HepG2 (cell line): ENCODE data around the gene BICDL1. TPM values are rescaled to one million over a fixed set of nuclear protein-coding genes. Genes with fewer than 3 reads are reported as not detected.

ENCODE experiments used
- ATAC-seq: fragments of 200-7000 bp; cut with Tn5 transposase; 3 replicates; pipeline ENCODE4 v1.9.1; 2020; ENCODE audit warnings: mild to moderate bottlenecking, moderate library complexity
- BruUV-seq: library from RNA; stranded (reverse); fragments of 400-500 nt; replicated peaks from 2 replicates; lab custom pipeline; 2021; lab: Mats Ljungman, UMichigan
- CTCF ChIA-PET: fragments of 300-600 bp; formaldehyde crosslinking; extraction: SDS; loops from one replicate; lab custom pipeline; 2021; ENCODE audit warnings: low total read pairs, inconsistent platforms, low intra/inter-chr PET ratio; lab: Yijun Ruan, JAX
- POLR2A ChIA-PET: fragments of 350-600 bp; sonication (Branson Sonifier 250); formaldehyde crosslinking; loops from one replicate; lab custom pipeline; 2020; ENCODE audit warnings: antibody characterized with exemption, inconsistent platforms; lab: Yijun Ruan, JAX
- DNase-seq: peaks from one replicate; pipeline ENCODE4 v3.0.0-alpha.2; 2015; ENCODE audit warnings: low spot score
- FAIRE-seq: peaks from 3 replicates; lab custom pipeline; 2011; peaks lifted over from hg19 to GRCh38; lab: Jason Lieb, UNC
- H2AFZ ChIP-seq: one replicate; pipeline ENCODE4 v1.6.1; 2011; ENCODE audit warnings: low read length, inconsistent platforms
- H3K27ac ChIP-seq: fragments of 300-600 bp; 3 replicates; pipeline ENCODE4 v1.8.0; 2011; ENCODE audit warnings: mixed run types, mild to moderate bottlenecking, mixed read lengths, low read length, inconsistent platforms; ENCODE audit not compliant: insufficient read depth; ENCODE audit errors: extremely low read length
- H3K27me3 ChIP-seq, 2 experiments: fragments of 200-600 bp in 1 of 2; 2 replicates in 1 of 2; 3 replicates in 1 of 2; pipeline versions ENCODE4 v1.6.0 to v1.8.0; 2011; ENCODE audit warnings: low read length in 2 of 2, mild to moderate bottlenecking in 2 of 2, moderate library complexity in 2 of 2, inconsistent platforms in 1 of 2; ENCODE audit not compliant: insufficient read depth in 2 of 2, control insufficient read depth in 1 of 2
- H3K36me3 ChIP-seq, 2 experiments: fragments of 200-600 bp in 1 of 2; replicated peaks in 1 of 2; 2 replicates in 1 of 2; 3 replicates in 1 of 2; pipeline versions ENCODE4 v1.5.1 to v1.8.0; 2011; ENCODE audit warnings: low read length in 2 of 2, inconsistent platforms in 1 of 2; ENCODE audit not compliant: insufficient read depth in 2 of 2, control insufficient read depth in 1 of 2
- H3K4me1 ChIP-seq: 2 replicates; pipeline ENCODE4 v1.5.1; 2012; ENCODE audit warnings: low read length, inconsistent platforms; ENCODE audit not compliant: insufficient read depth
- H3K4me2 ChIP-seq: 2 replicates; pipeline ENCODE4 v1.6.0; 2011; ENCODE audit warnings: low read depth, low read length, inconsistent platforms
- H3K4me3 ChIP-seq, 3 experiments: fragments of 200-600 bp in 1 of 3; sonication (generic), shearing (Covaris generic) in 1 of 3; replicated peaks in 1 of 3; 2 replicates each; pipeline ENCODE4 v1.5.1; 2011 to 2016; ENCODE audit warnings: low read length in 3 of 3, inconsistent platforms in 2 of 3, low read depth in 2 of 3, mild to moderate bottlenecking in 2 of 3, control low read depth in 1 of 3, mixed read lengths in 1 of 3; ENCODE audit not compliant: insufficient read depth in 1 of 3
- H3K79me2 ChIP-seq: one replicate; pipeline ENCODE4 v1.6.1; 2011; ENCODE audit warnings: low read length, inconsistent platforms; ENCODE audit not compliant: insufficient read depth
- H3K9ac ChIP-seq: 2 replicates; pipeline ENCODE4 v1.6.0; 2011; ENCODE audit warnings: mild to moderate bottlenecking, low read depth, low read length, inconsistent platforms; ENCODE audit not compliant: insufficient read depth
- H3K9me3 ChIP-seq: 2 replicates; pipeline ENCODE4 v1.5.1; 2012; ENCODE audit warnings: mild to moderate bottlenecking, low read length
- H4K20me1 ChIP-seq: 2 replicates; pipeline ENCODE4 v1.6.0; 2011; ENCODE audit warnings: inconsistent platforms, mild to moderate bottlenecking, low read length, moderate library complexity; ENCODE audit not compliant: insufficient read depth
- AGO1 ChIP-seq: fragments of 200-400 bp; formaldehyde crosslinking; IDR thresholded peaks from 2 replicates; pipeline ENCODE4 v1.6.1; 2017; ENCODE audit warnings: mild to moderate bottlenecking, low read depth, low read length, moderate library complexity; ENCODE audit not compliant: poor library complexity, severe bottlenecking
- MED13 ChIP-seq: sonication (generic); formaldehyde crosslinking; IDR thresholded peaks from 2 replicates; pipeline ENCODE4 v1.5.0; 2020; ENCODE audit warnings: missing genetic modification reagents
- RBFOX2 ChIP-seq: fragments of 200-400 bp; formaldehyde crosslinking; IDR thresholded peaks from 2 replicates; pipeline ENCODE4 v1.6.1; 2017; ENCODE audit warnings: low read depth, mild to moderate bottlenecking, low read length
- ZNF660 ChIP-seq: sonication (generic); formaldehyde crosslinking; IDR thresholded peaks from 2 replicates; pipeline ENCODE4 v1.5.1; 2020; ENCODE audit warnings: mild to moderate bottlenecking, low read depth, missing genetic modification reagents, borderline replicate concordance
- ZNF768 ChIP-seq: sonication (generic); formaldehyde crosslinking; IDR thresholded peaks from 2 replicates; pipeline ENCODE4 v1.4.0; 2020; ENCODE audit warnings: missing genetic modification reagents
- WGBS: methylation state at CpG from one replicate; pipeline ENCODE4 v1.1.6; 2017; ENCODE audit warnings: low lambda C conversion rate; 5-methylcytosine and 5-hydroxymethylcytosine counted together
- in situ Hi-C: cut with HindIII; loops from 2 replicates; pipeline ENCODE4 v1.10.0; 2017; ENCODE audit warnings: low pct_unique_long_range_greater_than_20kb; ENCODE audit not compliant: extremely low pct_ligation_motif_present
- intact Hi-C: fragments of 100-400 bp; cut with micrococcal nuclease; formaldehyde crosslinking; loops from one replicate; pipeline ENCODE4 v1.10.0; 2022; ENCODE audit not compliant: unreplicated experiment
- polyA plus RNA-seq, 8 experiments: library from polyadenylated mRNA; depleted of rRNA in 3 of 8; stranded (reverse) in 7 of 8; unstranded in 1 of 8; fragments of >200 nt; fragmentation: Illumina TruSeq in 4 of 8; extraction: Trizol in 4 of 8; gene quantifications; 2 replicates each; pipeline versions ENCODE4 v1.2.1 to v1.2.3, GENCODE V29; 2011 to 2016; ENCODE audit warnings: low read depth in 4 of 8, missing spikeins in 1 of 8, mixed read lengths in 1 of 8; ENCODE audit not compliant: insufficient read depth in 1 of 8
- total RNA-seq, 5 experiments: library from RNA; depleted of rRNA; stranded (reverse); fragments of >200 nt; fragmentation: Illumina TruSeq; extraction: Trizol; gene quantifications; 2 replicates each; pipeline ENCODE4 v1.2.3, GENCODE V29; 2016; ENCODE audit warnings: low read depth in 1 of 5
- TF ChIP-seq, protein P1 (sequence below): sonication (generic); formaldehyde crosslinking; IDR thresholded peaks from 2 replicates; pipeline ENCODE4 v1.9.0; 2022; ENCODE audit warnings: missing genetic modification reagents, mild to moderate bottlenecking, borderline replicate concordance
- TF ChIP-seq, protein P2 (sequence below): sonication (generic); formaldehyde crosslinking; IDR thresholded peaks from 2 replicates; pipeline ENCODE4 v1.5.1; 2020; ENCODE audit warnings: mild to moderate bottlenecking, missing genetic modification reagents, moderate library complexity
- TF ChIP-seq, protein P3 (sequence below): sonication (generic); formaldehyde crosslinking; IDR thresholded peaks from 2 replicates; pipeline ENCODE4 v1.8.1; 2023; ENCODE audit warnings: mild to moderate bottlenecking, missing genetic modification reagents, borderline replicate concordance

The BICDL1 gene
- total and polyA plus RNA-seq, 2 of the 13 experiments (the other 11 are each of a cell fraction or from before 2014, with no cell fraction given): 3.6 to 9.7 TPM

- TF ChIP-seq, protein P1, sequence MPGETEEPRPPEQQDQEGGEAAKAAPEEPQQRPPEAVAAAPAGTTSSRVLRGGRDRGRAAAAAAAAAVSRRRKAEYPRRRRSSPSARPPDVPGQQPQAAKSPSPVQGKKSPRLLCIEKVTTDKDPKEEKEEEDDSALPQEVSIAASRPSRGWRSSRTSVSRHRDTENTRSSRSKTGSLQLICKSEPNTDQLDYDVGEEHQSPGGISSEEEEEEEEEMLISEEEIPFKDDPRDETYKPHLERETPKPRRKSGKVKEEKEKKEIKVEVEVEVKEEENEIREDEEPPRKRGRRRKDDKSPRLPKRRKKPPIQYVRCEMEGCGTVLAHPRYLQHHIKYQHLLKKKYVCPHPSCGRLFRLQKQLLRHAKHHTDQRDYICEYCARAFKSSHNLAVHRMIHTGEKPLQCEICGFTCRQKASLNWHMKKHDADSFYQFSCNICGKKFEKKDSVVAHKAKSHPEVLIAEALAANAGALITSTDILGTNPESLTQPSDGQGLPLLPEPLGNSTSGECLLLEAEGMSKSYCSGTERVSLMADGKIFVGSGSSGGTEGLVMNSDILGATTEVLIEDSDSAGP: no peak
- TF ChIP-seq RBFOX2 (0 out of 2 replicates have a peak, but pooled peaks have one; percentile 4), MED13 (CRISPR knock-in tag) (no peak)
- TF ChIP-seq, all 625 proteins: peak for 1
- intact Hi-C loops (no loop called here), in situ Hi-C loops (no loop called here)
- no peak overlapping the region for H3K4me2 ChIP-seq
- no peak overlapping the region for H3K27ac ChIP-seq
- H3K4me3 ChIP-seq: no peak overlapping the region
- DNase-seq: no peak
- no peak overlapping the region for H2AFZ ChIP-seq
- POLR2A ChIA-PET: no interaction called here
- no peak overlapping the region for H3K9ac ChIP-seq
- no peak for ATAC-seq
- CTCF ChIA-PET: no interaction called here
- H3K9me3 ChIP-seq: no peaks in the 10 kb centered on the region
- H3K27me3 ChIP-seq: no peaks in the 10 kb centered on the region
- H3K79me2 ChIP-seq: peaks cover 25% of the 10 kb centered on the region
- no TSS peak for BruUV-seq
- peaks cover 25 to 60% of the 10 kb centered on the region in 2 experiments; a peak in 4 of 5 replicates for H3K36me3 ChIP-seq
- no peaks in the 10 kb centered on the region for H3K4me1 ChIP-seq
- H4K20me1 ChIP-seq: peaks cover 12% of the 10 kb centered on the region; the same call in 1 of the 2 replicates
- WGBS: 94% methylated on average over 16 of the region's 30 CpGs
- no peak for FAIRE-seq
Observed at GRCh38 chr12:120102189-120103043, 113.4 kb downstream of the BICDL1 start.

GRCh38 chr12:120103044-120103338 is 114.0 kb downstream of the BICDL1 start:
- Histone ChIP-seq H3K27ac (no peak overlapping the region), H3K27me3 (no peaks in the 10 kb centered on the region), H3K9me3 (no peaks in the 10 kb centered on the region), H3K9ac (no peak overlapping the region), H3K4me2 (no peak overlapping the region), H2AFZ (no peak overlapping the region), H3K79me2 (peaks cover 28% of the 10 kb centered on the region), H3K36me3 (peaks cover 25 to 61% of the 10 kb centered on the region in 2 experiments; a peak in 4 of 5 replicates), H3K4me1 (no peaks in the 10 kb centered on the region), H4K20me1 (peaks cover 12% of the 10 kb centered on the region; the same call in 1 of the 2 replicates), H3K4me3 (no peak overlapping the region)
- ATAC-seq (no peak), FAIRE-seq (no peak), DNase-seq (no peak)
- in situ Hi-C loops: no loop called here
- 100% methylated on average over 4 of the region's 11 CpGs for WGBS
- CTCF ChIA-PET: no interaction called here
- intact Hi-C loops: no loop called here
- BruUV-seq: no TSS peak
- POLR2A ChIA-PET: no interaction called here
- TF ChIP-seq, protein P2, sequence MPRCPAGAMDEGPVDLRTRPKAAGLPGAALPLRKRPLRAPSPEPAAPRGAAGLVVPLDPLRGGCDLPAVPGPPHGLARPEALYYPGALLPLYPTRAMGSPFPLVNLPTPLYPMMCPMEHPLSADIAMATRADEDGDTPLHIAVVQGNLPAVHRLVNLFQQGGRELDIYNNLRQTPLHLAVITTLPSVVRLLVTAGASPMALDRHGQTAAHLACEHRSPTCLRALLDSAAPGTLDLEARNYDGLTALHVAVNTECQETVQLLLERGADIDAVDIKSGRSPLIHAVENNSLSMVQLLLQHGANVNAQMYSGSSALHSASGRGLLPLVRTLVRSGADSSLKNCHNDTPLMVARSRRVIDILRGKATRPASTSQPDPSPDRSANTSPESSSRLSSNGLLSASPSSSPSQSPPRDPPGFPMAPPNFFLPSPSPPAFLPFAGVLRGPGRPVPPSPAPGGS (CRISPR knock-in tag): no peak
- TF ChIP-seq, protein P3, sequence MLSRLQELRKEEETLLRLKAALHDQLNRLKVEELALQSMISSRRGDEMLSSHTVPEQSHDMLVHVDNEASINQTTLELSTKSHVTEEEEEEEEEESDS: no peak
- TF ChIP-seq ZNF768 (CRISPR knock-in tag) (peak; percentile 73; the same call in 1 of the 2 replicates), AGO1 (no peak), ZNF660 (CRISPR knock-in tag) (no peak)
